Loucy (cell line): Measurements from ENCODE around the gene SYT1.

Source experiments
- H2AFZ ChIP-seq: fragments of 200-600 bp; sonication (generic); 2 replicates; pipeline ENCODE4 v1.6.0; 2016; ENCODE audit warnings: antibody characterized with exemption, mild to moderate bottlenecking, low read length, moderate library complexity
- H3F3A ChIP-seq: fragments of 200-600 bp; 2 replicates; pipeline ENCODE4 v1.6.0; 2016; ENCODE audit warnings: antibody characterized with exemption, low read depth, mild to moderate bottlenecking
- H3K27me3 ChIP-seq: fragments of 200-600 bp; sonication (generic); 2 replicates; pipeline ENCODE4 v1.6.1; 2014; ENCODE audit warnings: low read length, mild to moderate bottlenecking; ENCODE audit not compliant: insufficient read depth, poor library complexity, severe bottlenecking
- H3K36me3 ChIP-seq: fragments of 200-600 bp; sonication (generic); 2 replicates; pipeline ENCODE4 v1.6.1; 2016; ENCODE audit warnings: low read length; ENCODE audit not compliant: insufficient read depth
- H3K4me1 ChIP-seq: fragments of 200-600 bp; sonication (generic); 2 replicates; pipeline ENCODE4 v1.5.1; 2014; ENCODE audit warnings: low read length, mild to moderate bottlenecking; ENCODE audit not compliant: insufficient read depth, poor library complexity, severe bottlenecking
- H3K4me2 ChIP-seq: fragments of 200-600 bp; sonication (generic); 2 replicates; pipeline ENCODE4 v1.6.0; 2014; ENCODE audit warnings: antibody characterized with exemption, low read length, low read depth, mild to moderate bottlenecking; ENCODE audit not compliant: poor library complexity, severe bottlenecking
- H3K4me3 ChIP-seq: fragments of 200-600 bp; sonication (generic); 2 replicates; pipeline ENCODE4 v1.5.1; 2014; ENCODE audit warnings: low read length, mild to moderate bottlenecking, mixed read lengths; ENCODE audit not compliant: poor library complexity, severe bottlenecking
- H3K79me2 ChIP-seq: fragments of 200-600 bp; sonication (generic); 2 replicates; pipeline ENCODE4 v1.6.1; 2014; ENCODE audit warnings: low read length; ENCODE audit not compliant: insufficient read depth
- H3K9ac ChIP-seq: fragments of 200-600 bp; sonication (generic); 2 replicates; pipeline ENCODE4 v1.6.0; 2014; ENCODE audit warnings: mild to moderate bottlenecking, low read depth, low read length, moderate library complexity; ENCODE audit not compliant: poor library complexity, severe bottlenecking
- H3K9me2 ChIP-seq: fragments of 200-600 bp; sonication (generic); replicated peaks from 2 replicates; pipeline ENCODE4 v1.6.1; 2016; ENCODE audit warnings: low read depth, low read length, mixed read lengths
- H3K9me3 ChIP-seq: fragments of 200-600 bp; sonication (generic); 2 replicates; pipeline ENCODE4 v1.6.1; 2014; ENCODE audit warnings: mild to moderate bottlenecking, antibody characterized with exemption, low read length, low read depth; ENCODE audit not compliant: insufficient read depth
- H4K20me1 ChIP-seq: fragments of 200-600 bp; sonication (generic); 2 replicates; pipeline ENCODE4 v1.6.0; 2014; ENCODE audit warnings: antibody characterized with exemption, low read length, mild to moderate bottlenecking; ENCODE audit not compliant: insufficient read depth, poor library complexity, severe bottlenecking
- CTCF ChIP-seq: fragments of 200-600 bp; sonication (generic); conservative IDR thresholded peaks from 2 replicates; pipeline ENCODE4 v1.5.1; 2014; ENCODE audit warnings: mild to moderate bottlenecking, antibody characterized with exemption, low read length
- EZH2phosphoT487 ChIP-seq: fragments of 200-600 bp; IDR thresholded peaks from 2 replicates; pipeline ENCODE4 v1.6.1; 2018; ENCODE audit warnings: antibody characterized with exemption, mild to moderate bottlenecking, moderate library complexity, borderline replicate concordance

Gene SYT1

DNA sequence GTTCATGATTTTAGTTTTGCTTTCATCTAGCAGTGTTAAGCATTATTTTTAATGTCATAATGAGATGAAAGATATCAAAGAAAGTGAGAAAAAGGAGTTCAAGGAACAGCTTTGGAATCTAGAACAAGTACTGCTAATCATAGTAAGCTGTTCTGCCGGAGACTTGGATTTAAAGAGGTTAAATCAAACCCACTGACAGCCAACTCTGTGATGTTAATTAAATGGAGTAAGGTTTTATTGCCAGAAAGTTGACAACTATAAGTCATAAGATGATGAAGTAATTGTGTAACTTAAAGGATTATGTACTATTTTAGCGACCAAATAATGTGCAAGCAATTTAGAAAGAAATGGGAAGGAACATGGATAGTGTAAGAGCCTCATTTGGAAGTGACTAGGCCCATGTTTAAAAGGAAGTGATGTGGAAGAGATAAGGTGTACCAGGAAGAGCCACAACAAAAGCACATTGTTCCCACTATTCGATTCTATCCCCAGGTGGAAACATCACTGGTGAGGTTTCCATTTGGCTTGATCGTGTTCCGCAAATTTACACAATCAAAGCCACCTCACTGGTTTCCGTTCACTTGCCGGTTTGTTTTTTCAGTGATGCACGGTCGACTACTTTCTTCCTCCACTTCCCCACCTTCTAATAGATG, 437.7 kb downstream of the SYT1 start:
- no peaks in the 10 kb centered on the region for H4K20me1 ChIP-seq
- H3K79me2 ChIP-seq, result no peaks in the 10 kb centered on the region
- H3K36me3 ChIP-seq, result no peaks in the 10 kb centered on the region
- H3K4me2 ChIP-seq, result no peak overlapping the region
- no peaks in the 10 kb centered on the region for H3K9me3 ChIP-seq
- TF ChIP-seq EZH2phosphoT487 (no peak), CTCF (no peak)
- H3K4me1 ChIP-seq, result no peaks in the 10 kb centered on the region
- no peaks in the 10 kb centered on the region for H3K9me2 ChIP-seq
- no peaks in the 10 kb centered on the region for H3F3A ChIP-seq
- no peaks in the 10 kb centered on the region for H3K27me3 ChIP-seq
- no peak overlapping the region for H3K4me3 ChIP-seq
- H2AFZ ChIP-seq, result no peak overlapping the region
- no peak overlapping the region for H3K9ac ChIP-seq

DNA sequence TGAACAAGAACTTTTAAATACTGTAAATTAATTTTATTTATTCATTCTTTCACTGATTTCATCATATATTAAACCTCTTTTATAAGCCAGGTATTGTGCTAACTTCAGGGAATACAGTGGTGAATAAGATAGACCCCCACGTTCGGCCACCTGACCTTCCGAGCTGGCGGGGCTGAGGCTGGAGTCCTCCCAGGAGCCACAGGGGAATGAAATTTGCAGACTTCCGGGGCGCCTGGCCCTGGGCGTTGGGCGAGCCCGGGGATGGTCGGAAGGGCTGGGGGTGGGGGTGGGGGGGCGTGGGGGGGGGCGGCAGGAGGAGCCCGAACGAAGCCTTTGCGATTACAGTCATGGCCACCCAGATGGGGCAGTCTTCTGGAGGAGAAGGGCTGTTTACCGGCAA, 442.8 kb downstream of the SYT1 start:
- Histone ChIP-seq H3K4me1 (no peaks in the 10 kb centered on the region), H2AFZ (no peak overlapping the region), H3K9me2 (no peaks in the 10 kb centered on the region), H3K4me2 (no peak overlapping the region), H3K27me3 (no peaks in the 10 kb centered on the region), H3K79me2 (no peaks in the 10 kb centered on the region), H3K4me3 (no peak overlapping the region), H3F3A (no peaks in the 10 kb centered on the region), H3K36me3 (no peaks in the 10 kb centered on the region), H3K9ac (no peak overlapping the region), H4K20me1 (no peaks in the 10 kb centered on the region), H3K9me3 (no peaks in the 10 kb centered on the region)
- TF ChIP-seq CTCF, result no peak
- TF ChIP-seq EZH2phosphoT487, result no peak

GRCh38 chr12:79309039-79309438, 444.5 kb downstream of the SYT1 start:
- H3K79me2 ChIP-seq, result no peaks in the 10 kb centered on the region
- no peaks in the 10 kb centered on the region for H3K36me3 ChIP-seq
- no peaks in the 10 kb centered on the region for H3K4me1 ChIP-seq
- no peaks in the 10 kb centered on the region for H3K27me3 ChIP-seq
- H3K4me2 ChIP-seq, result no peak overlapping the region
- TF ChIP-seq EZH2phosphoT487, result no peak
- no peak overlapping the region for H2AFZ ChIP-seq
- no peak overlapping the region for H3K4me3 ChIP-seq
- no peaks in the 10 kb centered on the region for H3F3A ChIP-seq
- no peaks in the 10 kb centered on the region for H3K9me2 ChIP-seq
- no peaks in the 10 kb centered on the region for H4K20me1 ChIP-seq
- H3K9me3 ChIP-seq, result no peaks in the 10 kb centered on the region
- no peak overlapping the region for H3K9ac ChIP-seq

DNA sequence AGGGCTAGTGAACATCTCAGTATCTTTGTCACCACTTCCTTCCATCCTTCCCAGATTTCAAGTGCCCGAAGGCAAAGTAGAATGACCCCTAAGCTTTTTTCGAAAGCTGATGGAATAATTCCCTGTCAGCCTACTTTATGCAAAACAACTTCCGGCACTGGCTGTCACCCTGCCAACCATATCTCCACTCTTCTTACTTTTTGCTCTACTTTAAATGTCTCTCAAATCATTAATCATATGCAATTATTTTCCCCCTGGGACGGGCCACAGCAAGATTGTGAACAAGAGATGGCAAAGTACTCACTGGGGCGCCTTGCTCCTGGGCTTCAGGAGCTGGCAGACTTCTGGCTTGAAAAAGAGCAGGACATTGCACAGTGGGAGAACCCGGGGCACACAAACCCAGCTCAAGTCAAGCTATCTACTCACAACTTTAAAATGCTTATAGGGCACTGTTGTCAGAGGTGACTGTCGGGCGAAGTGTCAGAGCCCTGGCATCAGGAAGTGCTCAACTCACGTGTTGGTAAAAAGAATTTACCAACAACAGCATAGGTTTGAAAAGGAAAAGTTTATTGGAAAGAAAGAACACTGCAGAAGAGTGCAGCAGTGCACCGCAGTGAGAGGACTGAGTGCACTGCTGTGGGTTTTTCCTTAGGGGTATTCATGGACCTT, 452.7 kb downstream of the SYT1 start:
- no peak for TF ChIP-seq EZH2phosphoT487
- TF ChIP-seq CTCF, result no peak
- Histone ChIP-seq H3K36me3 (no peaks in the 10 kb centered on the region), H3K4me1 (no peaks in the 10 kb centered on the region), H3K4me3 (no peak overlapping the region), H3K9me3 (no peaks in the 10 kb centered on the region), H2AFZ (no peak overlapping the region), H3K79me2 (no peaks in the 10 kb centered on the region), H4K20me1 (no peaks in the 10 kb centered on the region), H3K9me2 (no peaks in the 10 kb centered on the region), H3K4me2 (no peak overlapping the region), H3K27me3 (no peaks in the 10 kb centered on the region), H3F3A (no peaks in the 10 kb centered on the region), H3K9ac (no peak overlapping the region)
